ENCODE measurements around the gene ZNF599.
"Not testable (repeated sequence)": the region's sequence is repeated elsewhere in the genome, so short reads cannot be mapped to it uniquely, and the experiment has no call there.

The ZNF599 gene

GRCh38 chr19:34772697-34773554 is at the start of gene ZNF599:
Gene ZNF599, minus strand, starts transcription at chr19:34773215. Its CDS starts 374 bp downstream, at chr19:34772841.
- H3K27me3 ChIP-seq (ENCODE audit: control insufficient read depth in 1 of 2, insufficient read depth in 2 of 2, low read length in 2 of 2): no peaks in the 10 kb centered on the region
- H3K4me1 ChIP-seq (ENCODE audit: control insufficient read depth in 1 of 2, insufficient read depth in 2 of 2, low read length in 2 of 2): peaks cover 8 to 10% of the 10 kb centered on the region in 2 donors
- no peaks in the 10 kb centered on the region for H3K9me3 ChIP-seq (ENCODE audit: control insufficient read depth in 1 of 2, low read length in 2 of 2)

DNA sequence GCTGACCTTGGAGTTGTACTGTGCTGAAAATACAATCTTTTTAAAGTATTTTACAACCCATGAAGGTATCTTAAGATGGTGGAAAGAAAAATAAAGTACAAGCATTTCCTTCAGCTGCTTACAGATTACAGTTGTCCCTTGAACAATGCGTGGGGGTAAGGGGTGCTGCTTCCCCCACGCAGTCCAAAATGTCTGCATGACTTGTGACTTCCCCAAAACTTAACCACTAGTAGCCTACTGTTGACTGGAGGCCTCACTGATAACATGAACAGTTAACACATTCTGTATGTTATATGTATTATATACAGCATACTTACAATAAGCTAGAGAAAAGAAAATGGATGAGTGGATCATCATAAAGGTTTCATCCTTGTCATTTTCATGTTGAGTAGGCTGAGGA is 45.3 kb upstream of the ZNF599 start:
- H3K9me3 ChIP-seq (ENCODE audit: control insufficient read depth in 1 of 2, low read length in 2 of 2): no peaks in the 10 kb centered on the region
- H3K27me3 ChIP-seq (ENCODE audit: control insufficient read depth in 1 of 2, insufficient read depth in 2 of 2, low read length in 2 of 2): no peaks in the 10 kb centered on the region
- no peaks in the 10 kb centered on the region for H3K4me1 ChIP-seq (ENCODE audit: control insufficient read depth in 1 of 2, insufficient read depth in 2 of 2, low read length in 2 of 2)
- no peaks in the 10 kb centered on the region for H3K36me3 ChIP-seq (ENCODE audit: control insufficient read depth in 1 of 2, insufficient read depth in 2 of 2, low read length in 2 of 2)
- H3K27ac ChIP-seq (ENCODE audit: low read depth, low read length): no peak overlapping the region
- no peak overlapping the region for H3K4me3 ChIP-seq (ENCODE audit: low read depth in 1 of 2, low read length in 2 of 2)
- H3K9ac ChIP-seq (ENCODE audit: low read depth in 1 of 2, low read length in 2 of 2): no peak overlapping the region

More at GRCh38 chr19:34772697-34773554, at the start of gene ZNF599:
- peaks cover 8 to 14% of the 10 kb centered on the region in 2 donors for H3K36me3 ChIP-seq (ENCODE audit: control insufficient read depth in 1 of 2, insufficient read depth in 2 of 2, low read length in 2 of 2)
- H3K27ac ChIP-seq (ENCODE audit: low read depth, low read length): no peak within 1 kb of the TSS
- H3K4me3 ChIP-seq (ENCODE audit: low read depth in 1 of 2, low read length in 2 of 2): peak within 1 kb of the TSS; percentile 77 to 92
- peak within 1 kb of the TSS; percentile 63 to 74 for H3K9ac ChIP-seq (ENCODE audit: low read depth in 1 of 2, low read length in 2 of 2)

- H3K27me3 ChIP-seq (ENCODE audit: control insufficient read depth in 1 of 2, insufficient read depth in 2 of 2, low read length in 2 of 2): no peaks in the 10 kb centered on the region
- no peaks in the 10 kb centered on the region for H3K36me3 ChIP-seq (ENCODE audit: control insufficient read depth in 1 of 2, insufficient read depth in 2 of 2, low read length in 2 of 2)
- no peaks in the 10 kb centered on the region for H3K9me3 ChIP-seq (ENCODE audit: control insufficient read depth in 1 of 2, low read length in 2 of 2)
- no peaks in the 10 kb centered on the region for H3K4me1 ChIP-seq (ENCODE audit: control insufficient read depth in 1 of 2, insufficient read depth in 2 of 2, low read length in 2 of 2)
- no peak overlapping the region for H3K9ac ChIP-seq (ENCODE audit: low read depth in 1 of 2, low read length in 2 of 2)
- no peak overlapping the region for H3K4me3 ChIP-seq (ENCODE audit: low read depth in 1 of 2, low read length in 2 of 2)
- no peak overlapping the region for H3K27ac ChIP-seq (ENCODE audit: low read depth, low read length)
Observed at GRCh38 chr19:34816708-34817107, 43.7 kb upstream of the ZNF599 start.

- H3K27me3 ChIP-seq (ENCODE audit: control insufficient read depth in 1 of 2, insufficient read depth in 2 of 2, low read length in 2 of 2): no peaks in the 10 kb centered on the region
- no peak overlapping the region for H3K27ac ChIP-seq (ENCODE audit: low read depth, low read length)
- H3K4me1 ChIP-seq (ENCODE audit: control insufficient read depth in 1 of 2, insufficient read depth in 2 of 2, low read length in 2 of 2): no peaks in the 10 kb centered on the region
- no peak overlapping the region for H3K9ac ChIP-seq (ENCODE audit: low read depth in 1 of 2, low read length in 2 of 2)
- no peaks in the 10 kb centered on the region for H3K36me3 ChIP-seq (ENCODE audit: control insufficient read depth in 1 of 2, insufficient read depth in 2 of 2, low read length in 2 of 2)
- H3K4me3 ChIP-seq (ENCODE audit: low read depth in 1 of 2, low read length in 2 of 2): no peak overlapping the region
- peaks cover 10 to 11% of the 10 kb centered on the region in 2 donors for H3K9me3 ChIP-seq (ENCODE audit: control insufficient read depth in 1 of 2, low read length in 2 of 2)
Observed at GRCh38 chr19:34808566-34808965, 35.6 kb upstream of the ZNF599 start.

DNA sequence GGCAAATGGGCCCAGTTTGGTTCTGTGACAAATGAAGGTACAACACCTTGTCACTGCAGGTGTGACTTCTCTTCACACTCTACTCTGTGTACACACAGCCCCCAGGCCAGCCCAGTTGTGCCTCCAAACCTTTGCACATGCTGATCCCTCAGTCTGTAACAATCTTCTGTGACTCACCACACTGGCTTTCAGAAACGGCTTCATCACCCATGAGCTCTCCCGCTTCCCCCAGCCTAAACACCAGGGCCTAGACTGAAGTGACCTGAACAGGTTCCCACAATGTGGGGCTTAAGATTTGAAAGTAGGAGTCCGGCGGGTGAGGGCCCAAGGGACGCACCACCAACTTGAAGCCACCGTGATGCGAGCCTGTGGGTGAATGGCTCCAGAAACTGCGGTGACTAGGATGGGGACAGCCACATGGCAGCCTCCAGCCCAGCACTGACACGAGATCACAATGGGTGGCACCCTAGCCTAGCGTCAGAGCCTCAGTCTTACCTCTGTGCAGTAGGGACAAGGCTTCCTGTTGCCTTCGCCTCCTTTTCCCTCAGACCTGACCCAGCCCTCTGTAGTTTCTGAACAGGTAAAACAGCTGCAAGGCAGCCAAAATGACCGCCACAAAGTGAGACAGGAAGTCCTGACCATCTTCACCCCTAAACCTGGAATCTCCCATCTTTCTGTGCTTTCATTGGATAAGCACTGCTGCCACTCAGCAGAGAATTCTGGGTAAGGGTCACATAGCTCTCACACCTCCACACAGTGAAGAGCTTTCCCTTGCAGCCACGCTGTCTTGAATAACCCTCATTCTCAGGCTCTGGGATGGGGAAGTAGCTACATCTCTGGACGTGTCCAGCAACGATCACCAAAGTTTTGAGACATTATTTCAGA is 34.2 kb upstream of the ZNF599 start:
- no peaks in the 10 kb centered on the region for H3K4me1 ChIP-seq (ENCODE audit: control insufficient read depth in 1 of 2, insufficient read depth in 2 of 2, low read length in 2 of 2)
- H3K27me3 ChIP-seq (ENCODE audit: control insufficient read depth in 1 of 2, insufficient read depth in 2 of 2, low read length in 2 of 2): no peaks in the 10 kb centered on the region
- H3K36me3 ChIP-seq (ENCODE audit: control insufficient read depth in 1 of 2, insufficient read depth in 2 of 2, low read length in 2 of 2): no peaks in the 10 kb centered on the region
- H3K4me3 ChIP-seq (ENCODE audit: low read depth in 1 of 2, low read length in 2 of 2): no peak overlapping the region
- no peak overlapping the region for H3K27ac ChIP-seq (ENCODE audit: low read depth, low read length)
- peaks cover 10 to 11% of the 10 kb centered on the region in 2 donors for H3K9me3 ChIP-seq (ENCODE audit: control insufficient read depth in 1 of 2, low read length in 2 of 2)
- H3K9ac ChIP-seq (ENCODE audit: low read depth in 1 of 2, low read length in 2 of 2): no peak overlapping the region

DNA sequence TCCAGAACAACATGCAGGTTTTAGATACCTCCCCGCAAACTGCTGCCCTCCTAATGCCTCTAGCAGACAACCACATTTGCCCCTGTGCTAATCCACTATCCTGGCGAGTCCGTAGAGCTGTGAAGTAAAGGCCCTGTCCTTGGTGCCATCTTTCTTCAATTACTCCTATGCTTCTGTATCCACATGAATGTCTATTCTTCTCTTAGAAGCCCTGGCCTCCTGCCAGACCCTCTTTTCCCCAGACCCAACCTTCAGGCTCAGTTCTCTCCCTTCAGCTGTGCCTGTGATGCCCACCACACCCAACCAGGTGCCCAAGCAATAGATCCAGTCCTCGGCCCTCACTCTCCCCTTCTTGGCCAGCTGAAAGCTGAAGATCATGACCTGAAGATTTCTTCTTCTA is 31.1 kb upstream of the ZNF599 start:
- no peaks in the 10 kb centered on the region for H3K27me3 ChIP-seq (ENCODE audit: control insufficient read depth in 1 of 2, insufficient read depth in 2 of 2, low read length in 2 of 2)
- no peak overlapping the region for H3K9ac ChIP-seq (ENCODE audit: low read depth in 1 of 2, low read length in 2 of 2)
- no peak overlapping the region for H3K4me3 ChIP-seq (ENCODE audit: low read depth in 1 of 2, low read length in 2 of 2)
- no peaks in the 10 kb centered on the region for H3K4me1 ChIP-seq (ENCODE audit: control insufficient read depth in 1 of 2, insufficient read depth in 2 of 2, low read length in 2 of 2)
- H3K27ac ChIP-seq (ENCODE audit: low read depth, low read length): no peak overlapping the region
- peaks cover 6 to 8% of the 10 kb centered on the region in 2 donors for H3K9me3 ChIP-seq (ENCODE audit: control insufficient read depth in 1 of 2, low read length in 2 of 2)
- H3K36me3 ChIP-seq (ENCODE audit: control insufficient read depth in 1 of 2, insufficient read depth in 2 of 2, low read length in 2 of 2): no peaks in the 10 kb centered on the region

DNA sequence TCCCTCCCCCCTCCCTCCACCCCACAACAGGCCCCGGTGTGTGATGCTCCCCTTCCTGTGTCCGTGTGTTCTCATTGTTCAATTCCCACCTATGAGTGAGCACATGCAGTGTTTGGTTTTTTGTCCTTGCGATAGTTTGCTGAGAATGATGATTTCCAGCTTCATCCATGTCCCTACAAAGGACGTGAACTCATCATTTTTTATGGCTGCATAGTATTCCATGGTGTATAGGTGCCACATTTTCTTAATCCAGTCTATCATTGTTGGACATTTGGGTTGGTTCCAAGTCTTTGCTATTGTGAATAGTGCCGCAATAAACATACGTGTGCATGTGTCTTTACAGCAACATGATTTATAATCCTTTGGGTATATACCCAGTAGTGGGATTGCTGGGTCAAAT is 23.9 kb upstream of the ZNF599 start:
- not testable (repeated sequence) for H3K4me1 ChIP-seq (ENCODE audit: control insufficient read depth in 1 of 2, insufficient read depth in 2 of 2, low read length in 2 of 2); H3K9me3 ChIP-seq (ENCODE audit: control insufficient read depth in 1 of 2, low read length in 2 of 2)

GRCh38 chr19:34794066-34794960 is 21.3 kb upstream of the ZNF599 start:
- Histone ChIP-seq H3K27ac (ENCODE audit: low read depth, low read length) (no peak overlapping the region), H3K4me3 (ENCODE audit: low read depth in 1 of 2, low read length in 2 of 2) (no peak overlapping the region), H3K9ac (ENCODE audit: low read depth in 1 of 2, low read length in 2 of 2) (no peak overlapping the region), H3K9me3 (ENCODE audit: control insufficient read depth in 1 of 2, low read length in 2 of 2) (no peaks in the 10 kb centered on the region), H3K36me3 (ENCODE audit: control insufficient read depth in 1 of 2, insufficient read depth in 2 of 2, low read length in 2 of 2) (no peaks in the 10 kb centered on the region), H3K27me3 (ENCODE audit: control insufficient read depth in 1 of 2, insufficient read depth in 2 of 2, low read length in 2 of 2) (no peaks in the 10 kb centered on the region), H3K4me1 (ENCODE audit: control insufficient read depth in 1 of 2, insufficient read depth in 2 of 2, low read length in 2 of 2) (no peaks in the 10 kb centered on the region)

More for the DNA sequence above, 23.9 kb upstream of the ZNF599 start:
- not testable (repeated sequence) for H3K36me3 ChIP-seq (ENCODE audit: control insufficient read depth in 1 of 2, insufficient read depth in 2 of 2, low read length in 2 of 2); H3K27ac ChIP-seq (ENCODE audit: low read depth, low read length); H3K4me3 ChIP-seq (ENCODE audit: low read depth in 1 of 2, low read length in 2 of 2); H3K9ac ChIP-seq (ENCODE audit: low read depth in 1 of 2, low read length in 2 of 2); H3K27me3 ChIP-seq (ENCODE audit: control insufficient read depth in 1 of 2, insufficient read depth in 2 of 2, low read length in 2 of 2)

GRCh38 chr19:34793565-34793964 is 20.6 kb upstream of the ZNF599 start:
- Histone ChIP-seq H3K9me3 (ENCODE audit: control insufficient read depth in 1 of 2, low read length in 2 of 2) (no peaks in the 10 kb centered on the region), H3K4me3 (ENCODE audit: low read depth in 1 of 2, low read length in 2 of 2) (no peak overlapping the region), H3K4me1 (ENCODE audit: control insufficient read depth in 1 of 2, insufficient read depth in 2 of 2, low read length in 2 of 2) (no peaks in the 10 kb centered on the region), H3K36me3 (ENCODE audit: control insufficient read depth in 1 of 2, insufficient read depth in 2 of 2, low read length in 2 of 2) (no peaks in the 10 kb centered on the region), H3K9ac (ENCODE audit: low read depth in 1 of 2, low read length in 2 of 2) (no peak overlapping the region), H3K27ac (ENCODE audit: low read depth, low read length) (no peak overlapping the region), H3K27me3 (ENCODE audit: control insufficient read depth in 1 of 2, insufficient read depth in 2 of 2, low read length in 2 of 2) (no peaks in the 10 kb centered on the region)

All from duodenal mucosa (tissue), 2 donors.